ENCODE measurements around the gene SPDYE6. TPM values are rescaled to one million over a fixed set of nuclear protein-coding genes. Genes with fewer than 3 reads are reported as not detected.

SPDYE6 gene
- polyA plus RNA-seq, 1 of the 3 experiments (the other 2 are of a cell fraction), result not detected

- Histone ChIP-seq H2AFZ (ENCODE audit: low read depth) (no peak overlapping the region), H3K27me3 (ENCODE audit: insufficient read depth) (no peaks in the 10 kb centered on the region), H3K27ac (ENCODE audit: low read depth in 2 of 2, low read length in 1 of 2) (no peak overlapping the region), H3K4me3 (ENCODE audit: low read depth in 2 of 2, low read length in 1 of 2) (no peak overlapping the region), H3K36me3 (replicated peaks in 1 of 2; ENCODE audit: control insufficient read depth in 1 of 2, insufficient read depth in 2 of 2, low read length in 1 of 2) (no peaks in the 10 kb centered on the region), H3K9ac (no peak overlapping the region), H3F3A (replicated peaks; ENCODE audit: insufficient read depth) (peaks cover 3% of the 10 kb centered on the region), H3K4me1 (ENCODE audit: control insufficient read depth in 1 of 2, insufficient read depth in 2 of 2, low read depth in 1 of 2, low read length in 1 of 2) (peaks cover 0 to 4% of the 10 kb centered on the region in 2 experiments; a peak in 1 of 4 replicates), H3K4me2 (no peak overlapping the region), H3K79me2 (ENCODE audit: insufficient read depth) (no peaks in the 10 kb centered on the region), H3K9me2 (no peaks in the 10 kb centered on the region), H4K20me1 (ENCODE audit: insufficient read depth) (no peaks in the 10 kb centered on the region), H3K9me3 (no peaks in the 10 kb centered on the region)
- peak; percentile 36 for DNase-seq
- 95% methylated on average over 37 of the region's 37 CpGs for WGBS (ENCODE audit: low lambda C conversion rate)
- ChIA-PET CTCF (interaction anchor here (0.8 to 2.7 kb wide), 2 partner anchors 41 to 70 kb away, joined by 3 to 12 read pairs; no protein-coding TSS in a partner anchor), POLR2A (no interaction called here)
- TF ChIP-seq TCF12 (IDR thresholded peaks at IDR 0.05), result no peak
- TF ChIP-seq USF2 (IDR thresholded peaks at IDR 0.05; ENCODE audit: borderline replicate concordance, low read depth, low read length), result no peak
- TF ChIP-seq PBX3 (IDR thresholded peaks at IDR 0.05), result no peak
- no peak for TF ChIP-seq TEAD4 (IDR thresholded peaks at IDR 0.05; ENCODE audit: borderline replicate concordance, insufficient read depth)
- TF ChIP-seq NFIC (IDR thresholded peaks at IDR 0.05; ENCODE audit: borderline replicate concordance), result no peak
- TF ChIP-seq JUND (IDR thresholded peaks at IDR 0.05), result no peak
- TF ChIP-seq SMC3 (IDR thresholded peaks at IDR 0.05; ENCODE audit: low read depth, low read length), result no peak
- no peak for TF ChIP-seq NRF1 (IDR thresholded peaks at IDR 0.05; ENCODE audit: low read depth, low read length)
- TF ChIP-seq MXI1 (IDR thresholded peaks at IDR 0.05; ENCODE audit: low read depth, low read length), result no peak
- no peak for TF ChIP-seq RXRA (IDR thresholded peaks at IDR 0.05; ENCODE audit: borderline replicate concordance, low read depth)
- no peak for TF ChIP-seq MEF2A (IDR thresholded peaks at IDR 0.05; ENCODE audit: borderline replicate concordance, low read depth)
- no peak for TF ChIP-seq FOSL2 (IDR thresholded peaks at IDR 0.05; ENCODE audit: borderline replicate concordance, low read depth)
- TF ChIP-seq GATA2 (CRISPR knock-in tag; IDR thresholded peaks at IDR 0.05), result no peak
These were observed 35.5 kb downstream of the SPDYE6 start for GRCh38 chr7:102320601-102321350.

GRCh38 chr7:102320181-102320580 is 36.1 kb downstream of the SPDYE6 start:
- Histone ChIP-seq H3K4me2 (no peak overlapping the region), H2AFZ (ENCODE audit: low read depth) (no peak overlapping the region), H3K4me1 (ENCODE audit: control insufficient read depth in 1 of 2, insufficient read depth in 2 of 2, low read depth in 1 of 2, low read length in 1 of 2) (peaks cover 0 to 4% of the 10 kb centered on the region in 2 experiments; a peak in 1 of 4 replicates), H4K20me1 (ENCODE audit: insufficient read depth) (no peaks in the 10 kb centered on the region), H3K9me3 (no peaks in the 10 kb centered on the region), H3K27ac (ENCODE audit: low read depth in 2 of 2, low read length in 1 of 2) (no peak overlapping the region), H3F3A (replicated peaks; ENCODE audit: insufficient read depth) (peaks cover 3% of the 10 kb centered on the region), H3K27me3 (ENCODE audit: insufficient read depth) (no peaks in the 10 kb centered on the region), H3K79me2 (ENCODE audit: insufficient read depth) (no peaks in the 10 kb centered on the region), H3K4me3 (ENCODE audit: low read depth in 2 of 2, low read length in 1 of 2) (no peak overlapping the region), H3K9me2 (no peaks in the 10 kb centered on the region), H3K9ac (no peak overlapping the region), H3K36me3 (replicated peaks in 1 of 2; ENCODE audit: control insufficient read depth in 1 of 2, insufficient read depth in 2 of 2, low read length in 1 of 2) (no peaks in the 10 kb centered on the region)
- POLR2A ChIA-PET, result no interaction called here
- CTCF ChIA-PET, result no interaction called here
- TF ChIP-seq SMC3 (IDR thresholded peaks at IDR 0.05; ENCODE audit: low read depth, low read length), result no peak
- no peak for TF ChIP-seq RXRA (IDR thresholded peaks at IDR 0.05; ENCODE audit: borderline replicate concordance, low read depth)
- no peak for TF ChIP-seq JUND (IDR thresholded peaks at IDR 0.05)
- no peak for TF ChIP-seq EZH2phosphoT487 (IDR thresholded peaks at IDR 0.05; ENCODE audit: borderline replicate concordance, low read depth)
- no peak for TF ChIP-seq REST (IDR thresholded peaks at IDR 0.05; ENCODE audit: low read depth, low read length)
- TF ChIP-seq MAX (IDR thresholded peaks at IDR 0.05; ENCODE audit: low read depth), result no peak
- no peak for TF ChIP-seq GABPA (IDR thresholded peaks at IDR 0.05; ENCODE audit: low read depth)
- TF ChIP-seq TEAD4 (IDR thresholded peaks at IDR 0.05; ENCODE audit: borderline replicate concordance, insufficient read depth), result no peak
- TF ChIP-seq USF2 (IDR thresholded peaks at IDR 0.05; ENCODE audit: borderline replicate concordance, low read depth, low read length), result no peak
- WGBS (ENCODE audit: low lambda C conversion rate), result 95% methylated on average over 13 of the region's 14 CpGs
- DNase-seq, result peak; percentile 34

All from SK-N-SH (cell line).